Measurements from ENCODE around the gene ARL4C.

Gene ARL4C

GRCh38 chr2:234476766-234477165, 20.1 kb downstream of the ARL4C start:
- H3K4me1 ChIP-seq (ENCODE audit: control extremely low read depth in 1 of 4, control insufficient read depth in 4 of 4, insufficient read depth in 4 of 4, low read length in 3 of 4), result peaks cover 0 to 3% (median 0%) of the 10 kb centered on the region in 4 experiments
- peaks cover 0 to 7% (median 4%) of the 10 kb centered on the region in 5 experiments for H3K27me3 ChIP-seq (replicated peaks in 2 of 5; ENCODE audit: control insufficient read depth in 4 of 5, insufficient read depth in 5 of 5, low read length in 4 of 5)
- DNase-seq, result no peak
- no peak overlapping the region for H3K4me3 ChIP-seq (ENCODE audit: control insufficient read depth in 1 of 7, extremely low read depth in 1 of 7, insufficient read depth in 4 of 7, low read depth in 2 of 7, low read length in 6 of 7)
- POLR2A ChIA-PET, result no interaction called here
- H3K27ac ChIP-seq (ENCODE audit: insufficient read depth in 1 of 2, low read depth in 1 of 2, low read length in 2 of 2, poor library complexity in 1 of 2, severe bottlenecking in 2 of 2), result no peak overlapping the region
- CTCF ChIA-PET, result no interaction called here
- WGBS (ENCODE audit: insufficient coverage), result 60% methylated on average over 4 of the region's 7 CpGs
- H3K36me3 ChIP-seq (ENCODE audit: control insufficient read depth in 4 of 4, insufficient read depth in 4 of 4, low read length in 3 of 4), result no peaks in the 10 kb centered on the region
- H3K9me3 ChIP-seq (ENCODE audit: control extremely low read depth in 1 of 5, control insufficient read depth in 4 of 5, insufficient read depth in 2 of 5, low read depth in 1 of 5, low read length in 4 of 5), result peaks cover 0 to 2% (median 0%) of the 10 kb centered on the region in 5 experiments

GRCh38 chr2:234474654-234475053, 22.2 kb downstream of the ARL4C start:
- no peak for DNase-seq
- ChIA-PET POLR2A (no interaction called here), CTCF (no interaction called here)
- Histone ChIP-seq H3K36me3 (ENCODE audit: control insufficient read depth in 4 of 4, insufficient read depth in 4 of 4, low read length in 3 of 4) (no peaks in the 10 kb centered on the region), H3K4me1 (ENCODE audit: control extremely low read depth in 1 of 4, control insufficient read depth in 4 of 4, insufficient read depth in 4 of 4, low read length in 3 of 4) (no peaks in the 10 kb centered on the region), H3K27ac (ENCODE audit: insufficient read depth in 1 of 2, low read depth in 1 of 2, low read length in 2 of 2, poor library complexity in 1 of 2, severe bottlenecking in 2 of 2) (no peak overlapping the region), H3K4me3 (ENCODE audit: control insufficient read depth in 1 of 7, extremely low read depth in 1 of 7, insufficient read depth in 4 of 7, low read depth in 2 of 7, low read length in 6 of 7) (no peak overlapping the region), H3K9me3 (ENCODE audit: control extremely low read depth in 1 of 5, control insufficient read depth in 4 of 5, insufficient read depth in 2 of 5, low read depth in 1 of 5, low read length in 4 of 5) (peaks cover 0 to 2% (median 0%) of the 10 kb centered on the region in 5 experiments), H3K27me3 (replicated peaks in 2 of 5; ENCODE audit: control insufficient read depth in 4 of 5, insufficient read depth in 5 of 5, low read length in 4 of 5) (peaks cover 0 to 6% (median 0%) of the 10 kb centered on the region in 5 experiments)
- no CpG with 5 or more reads among the region's 3 CpGs for WGBS (ENCODE audit: insufficient coverage)

GRCh38 chr2:234472155-234472554, 24.7 kb downstream of the ARL4C start:
- Histone ChIP-seq H3K4me3 (ENCODE audit: control insufficient read depth in 1 of 7, extremely low read depth in 1 of 7, insufficient read depth in 4 of 7, low read depth in 2 of 7, low read length in 6 of 7) (no peak overlapping the region), H3K36me3 (ENCODE audit: control insufficient read depth in 4 of 4, insufficient read depth in 4 of 4, low read length in 3 of 4) (no peaks in the 10 kb centered on the region), H3K27me3 (replicated peaks in 2 of 5; ENCODE audit: control insufficient read depth in 4 of 5, insufficient read depth in 5 of 5, low read length in 4 of 5) (no peaks in the 10 kb centered on the region), H3K9me3 (ENCODE audit: control extremely low read depth in 1 of 5, control insufficient read depth in 4 of 5, insufficient read depth in 2 of 5, low read depth in 1 of 5, low read length in 4 of 5) (peaks cover 0 to 3% (median 0%) of the 10 kb centered on the region in 5 experiments), H3K27ac (ENCODE audit: insufficient read depth in 1 of 2, low read depth in 1 of 2, low read length in 2 of 2, poor library complexity in 1 of 2, severe bottlenecking in 2 of 2) (no peak overlapping the region), H3K4me1 (ENCODE audit: control extremely low read depth in 1 of 4, control insufficient read depth in 4 of 4, insufficient read depth in 4 of 4, low read length in 3 of 4) (no peaks in the 10 kb centered on the region)
- CTCF ChIA-PET, result interaction anchor here (1.5 kb wide), 1 partner anchor 24 kb away, joined by 3 read pairs; no protein-coding TSS in a partner anchor
- POLR2A ChIA-PET, result no interaction called here
- no peak for DNase-seq

- Histone ChIP-seq H3K4me3 (ENCODE audit: control insufficient read depth in 1 of 7, extremely low read depth in 1 of 7, insufficient read depth in 4 of 7, low read depth in 2 of 7, low read length in 6 of 7) (no peak overlapping the region), H3K27me3 (replicated peaks in 2 of 5; ENCODE audit: control insufficient read depth in 4 of 5, insufficient read depth in 5 of 5, low read length in 4 of 5) (no peaks in the 10 kb centered on the region), H3K27ac (ENCODE audit: insufficient read depth in 1 of 2, low read depth in 1 of 2, low read length in 2 of 2, poor library complexity in 1 of 2, severe bottlenecking in 2 of 2) (no peak overlapping the region), H3K9me3 (ENCODE audit: control extremely low read depth in 1 of 5, control insufficient read depth in 4 of 5, insufficient read depth in 2 of 5, low read depth in 1 of 5, low read length in 4 of 5) (peaks cover 0 to 3% (median 0%) of the 10 kb centered on the region in 5 experiments), H3K4me1 (ENCODE audit: control extremely low read depth in 1 of 4, control insufficient read depth in 4 of 4, insufficient read depth in 4 of 4, low read length in 3 of 4) (no peaks in the 10 kb centered on the region), H3K36me3 (ENCODE audit: control insufficient read depth in 4 of 4, insufficient read depth in 4 of 4, low read length in 3 of 4) (no peaks in the 10 kb centered on the region)
- no peak for DNase-seq
- POLR2A ChIA-PET, result no interaction called here
- 90% methylated on average over 4 of the region's 4 CpGs for WGBS (ENCODE audit: insufficient coverage)
- CTCF ChIA-PET, result interaction anchor here (2.4 kb wide), 1 partner anchor 9 kb away, joined by 9 read pairs; no protein-coding TSS in a partner anchor
These were observed 26.9 kb downstream of the ARL4C start for GRCh38 chr2:234469972-234470371.

GRCh38 chr2:234469251-234469845, 27.5 kb downstream of the ARL4C start:
- ChIA-PET POLR2A (no interaction called here), CTCF (interaction anchor here (2.4 kb wide), 1 partner anchor 9 kb away, joined by 9 read pairs; no protein-coding TSS in a partner anchor)
- DNase-seq, result no peak
- Histone ChIP-seq H3K4me3 (ENCODE audit: control insufficient read depth in 1 of 7, extremely low read depth in 1 of 7, insufficient read depth in 4 of 7, low read depth in 2 of 7, low read length in 6 of 7) (no peak overlapping the region), H3K9me3 (ENCODE audit: control extremely low read depth in 1 of 5, control insufficient read depth in 4 of 5, insufficient read depth in 2 of 5, low read depth in 1 of 5, low read length in 4 of 5) (peaks cover 0 to 3% (median 0%) of the 10 kb centered on the region in 5 experiments), H3K27ac (ENCODE audit: insufficient read depth in 1 of 2, low read depth in 1 of 2, low read length in 2 of 2, poor library complexity in 1 of 2, severe bottlenecking in 2 of 2) (no peak overlapping the region), H3K27me3 (replicated peaks in 2 of 5; ENCODE audit: control insufficient read depth in 4 of 5, insufficient read depth in 5 of 5, low read length in 4 of 5) (no peaks in the 10 kb centered on the region), H3K4me1 (ENCODE audit: control extremely low read depth in 1 of 4, control insufficient read depth in 4 of 4, insufficient read depth in 4 of 4, low read length in 3 of 4) (no peaks in the 10 kb centered on the region), H3K36me3 (ENCODE audit: control insufficient read depth in 4 of 4, insufficient read depth in 4 of 4, low read length in 3 of 4) (no peaks in the 10 kb centered on the region)
- 100% methylated on average over 2 of the region's 7 CpGs for WGBS (ENCODE audit: insufficient coverage)

GRCh38 chr2:234468503-234468902, 28.4 kb downstream of the ARL4C start:
- no peak for DNase-seq
- Histone ChIP-seq H3K27ac (ENCODE audit: insufficient read depth in 1 of 2, low read depth in 1 of 2, low read length in 2 of 2, poor library complexity in 1 of 2, severe bottlenecking in 2 of 2) (no peak overlapping the region), H3K4me1 (ENCODE audit: control extremely low read depth in 1 of 4, control insufficient read depth in 4 of 4, insufficient read depth in 4 of 4, low read length in 3 of 4) (no peaks in the 10 kb centered on the region), H3K27me3 (replicated peaks in 2 of 5; ENCODE audit: control insufficient read depth in 4 of 5, insufficient read depth in 5 of 5, low read length in 4 of 5) (no peaks in the 10 kb centered on the region), H3K4me3 (ENCODE audit: control insufficient read depth in 1 of 7, extremely low read depth in 1 of 7, insufficient read depth in 4 of 7, low read depth in 2 of 7, low read length in 6 of 7) (no peak overlapping the region), H3K36me3 (ENCODE audit: control insufficient read depth in 4 of 4, insufficient read depth in 4 of 4, low read length in 3 of 4) (no peaks in the 10 kb centered on the region), H3K9me3 (ENCODE audit: control extremely low read depth in 1 of 5, control insufficient read depth in 4 of 5, insufficient read depth in 2 of 5, low read depth in 1 of 5, low read length in 4 of 5) (peaks cover 0 to 3% (median 0%) of the 10 kb centered on the region in 5 experiments)
- ChIA-PET POLR2A (interaction anchor here (1.1 kb wide), 1 partner anchor 10 kb away, joined by 3 read pairs; no protein-coding TSS in a partner anchor), CTCF (interaction anchor here (2.4 kb wide), 1 partner anchor 10 kb away, joined by 9 read pairs; no protein-coding TSS in a partner anchor)
- WGBS (ENCODE audit: insufficient coverage), result 78% methylated on average over 5 of the region's 5 CpGs

- Histone ChIP-seq H3K27ac (ENCODE audit: insufficient read depth in 1 of 2, low read depth in 1 of 2, low read length in 2 of 2, poor library complexity in 1 of 2, severe bottlenecking in 2 of 2) (no peak overlapping the region), H3K36me3 (ENCODE audit: control insufficient read depth in 4 of 4, insufficient read depth in 4 of 4, low read length in 3 of 4) (no peaks in the 10 kb centered on the region), H3K4me1 (ENCODE audit: control extremely low read depth in 1 of 4, control insufficient read depth in 4 of 4, insufficient read depth in 4 of 4, low read length in 3 of 4) (no peaks in the 10 kb centered on the region), H3K27me3 (replicated peaks in 2 of 5; ENCODE audit: control insufficient read depth in 4 of 5, insufficient read depth in 5 of 5, low read length in 4 of 5) (peaks cover 0 to 3% (median 0%) of the 10 kb centered on the region in 5 experiments), H3K4me3 (ENCODE audit: control insufficient read depth in 1 of 7, extremely low read depth in 1 of 7, insufficient read depth in 4 of 7, low read depth in 2 of 7, low read length in 6 of 7) (no peak overlapping the region), H3K9me3 (ENCODE audit: control extremely low read depth in 1 of 5, control insufficient read depth in 4 of 5, insufficient read depth in 2 of 5, low read depth in 1 of 5, low read length in 4 of 5) (peaks cover 0 to 3% (median 0%) of the 10 kb centered on the region in 5 experiments)
- no peak for DNase-seq
- ChIA-PET POLR2A (no interaction called here), CTCF (no interaction called here)
- 100% methylated on average over 2 of the region's 4 CpGs for WGBS (ENCODE audit: insufficient coverage)
These were observed 29.6 kb downstream of the ARL4C start for GRCh38 chr2:234467289-234467688.
